Stimulated activated CD4-positive, alpha-beta T cell treated with anti-CD3 and anti-CD28 coated beads, Interleukin-15, amount 100 ng/mL, for 1 hour (primary cell): ENCODE results near the gene FBRSL1.
"Not testable (repeated sequence)": the region's sequence is repeated elsewhere in the genome, so short reads cannot be mapped to it uniquely, and the experiment has no call there.

Experiments
- DNase-seq, 2 donors: peaks; one replicate each; pipeline ENCODE4 v3.0.0-alpha.2; 2020; ENCODE audit warnings: low read depth in 1 of 2, low spot score in 1 of 2

The FBRSL1 gene

DNA sequence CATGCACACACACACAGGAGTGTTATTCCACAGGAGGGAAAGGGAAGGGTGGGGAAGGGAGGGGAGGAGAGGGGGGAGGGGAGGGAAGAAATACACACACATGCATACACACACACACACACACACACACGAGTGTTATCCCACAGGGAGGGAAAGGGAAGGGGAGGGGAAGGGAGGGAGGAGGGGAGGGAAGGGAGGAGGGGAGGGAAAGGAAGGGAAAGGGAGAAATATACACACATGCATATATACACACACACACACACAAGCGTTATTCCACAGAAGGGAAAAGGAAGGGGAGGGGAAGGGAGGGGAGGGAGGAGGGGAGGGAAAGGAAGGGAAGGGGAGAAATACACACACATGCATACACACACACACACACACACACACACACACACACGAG is 19.6 kb upstream of the FBRSL1 start:
- DNase-seq = no peak

DNA sequence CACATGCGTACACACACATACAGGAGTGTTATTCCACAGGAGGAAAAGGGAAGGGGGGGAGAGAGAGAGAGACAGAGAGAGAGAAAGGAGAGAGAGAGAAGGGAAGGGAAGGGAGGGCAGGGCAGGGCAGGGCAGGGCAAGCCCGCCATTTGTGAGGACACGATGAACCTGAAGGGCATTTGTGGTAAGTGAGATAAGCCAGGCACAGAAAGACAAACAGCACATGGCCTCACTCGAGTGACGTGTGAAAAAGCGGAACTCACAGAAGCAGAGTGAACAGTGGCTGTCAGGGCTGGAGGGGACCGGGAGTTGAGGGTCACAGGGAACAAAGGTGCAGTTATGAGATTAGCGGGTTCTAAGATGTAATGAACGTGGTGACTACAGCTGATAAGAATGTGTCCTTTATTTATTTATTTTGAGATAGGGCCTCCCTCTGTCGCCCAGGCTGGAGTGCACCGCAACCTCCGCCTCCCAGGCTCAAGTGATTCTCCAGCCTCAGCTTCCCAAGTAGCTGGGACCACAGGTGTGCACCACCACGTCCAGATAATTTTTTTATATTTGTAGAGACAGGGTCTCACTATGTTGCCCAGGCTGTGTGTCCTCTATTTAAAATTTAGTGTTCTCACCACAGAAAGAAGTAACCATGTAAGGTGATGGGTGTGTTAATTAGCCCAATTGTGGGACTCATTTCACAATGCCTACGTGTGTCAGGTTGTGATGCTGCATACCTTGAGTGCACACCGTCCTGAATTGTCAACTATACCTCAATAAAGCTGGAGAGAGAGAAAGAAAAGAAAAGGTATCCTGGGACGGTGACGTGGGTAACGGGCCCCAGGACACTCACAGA is 18.7 kb upstream of the FBRSL1 start:
- no peak for DNase-seq

DNA sequence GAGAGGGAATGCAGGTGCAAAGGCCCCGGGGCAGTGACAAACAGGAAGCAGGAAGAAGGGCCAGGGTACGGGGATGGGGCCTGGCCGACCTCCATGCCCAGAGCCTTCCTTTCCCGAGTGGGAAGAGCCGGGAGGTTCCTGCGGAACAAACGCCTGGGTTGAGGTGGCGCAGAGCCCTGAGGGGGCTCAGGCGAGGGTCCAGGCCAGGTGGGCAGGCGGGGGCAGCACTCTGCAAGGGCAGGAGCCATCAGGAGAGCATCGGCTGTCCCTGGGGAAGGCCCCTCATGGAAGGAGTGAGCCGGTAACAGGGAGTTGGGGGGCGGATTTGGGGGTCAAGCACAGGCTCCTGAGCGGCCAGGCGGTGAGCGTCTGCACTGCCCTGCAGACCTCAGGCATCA is 18.1 kb upstream of the FBRSL1 start:
- DNase-seq = no peak

DNA sequence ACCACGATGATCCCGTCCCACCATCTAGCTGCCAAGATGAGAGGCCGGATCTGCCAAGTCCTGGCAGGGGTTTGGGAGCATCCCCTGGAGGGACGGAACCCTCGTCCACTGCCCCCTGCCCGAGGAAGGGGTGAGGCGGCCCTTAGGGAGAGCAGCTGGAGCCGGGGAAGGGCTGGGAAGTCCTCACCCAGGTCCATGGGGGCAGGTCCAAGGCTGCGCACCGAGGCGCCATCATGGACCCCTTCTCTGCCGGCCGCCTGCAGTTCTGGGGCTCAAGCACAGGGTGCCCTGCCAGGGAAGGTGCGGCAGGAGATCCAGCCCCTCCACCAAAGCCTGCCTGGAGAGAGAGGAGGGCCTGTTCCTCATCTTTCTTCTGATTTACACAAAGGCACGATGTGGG is 17.6 kb upstream of the FBRSL1 start:
- DNase-seq = no peak

DNA sequence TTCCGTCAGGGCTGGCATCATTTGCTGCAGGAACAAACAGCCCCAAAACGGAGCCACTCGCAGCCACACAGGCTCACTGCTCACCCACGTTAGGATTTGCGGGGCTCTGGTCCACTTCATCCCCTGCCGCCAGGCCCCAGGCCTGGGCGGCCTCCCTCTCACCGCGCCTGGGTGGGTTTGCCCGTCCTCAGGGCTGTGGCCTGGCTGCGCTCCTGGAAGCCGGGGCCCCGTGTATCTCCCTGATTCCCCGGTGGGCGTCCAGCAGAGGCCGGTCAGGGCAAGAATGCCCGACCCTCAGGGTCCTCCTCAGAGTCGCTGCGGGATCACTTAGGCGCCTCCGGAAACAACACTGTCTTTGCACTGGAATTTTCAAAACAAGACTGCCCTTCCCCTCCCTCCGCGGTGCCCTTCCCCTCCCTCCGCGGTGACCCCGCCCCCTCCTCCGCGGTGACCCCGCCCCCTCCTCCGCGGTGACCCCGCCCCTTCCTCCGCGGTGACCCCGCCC is 15.7 kb upstream of the FBRSL1 start:
- no peak for DNase-seq

DNA sequence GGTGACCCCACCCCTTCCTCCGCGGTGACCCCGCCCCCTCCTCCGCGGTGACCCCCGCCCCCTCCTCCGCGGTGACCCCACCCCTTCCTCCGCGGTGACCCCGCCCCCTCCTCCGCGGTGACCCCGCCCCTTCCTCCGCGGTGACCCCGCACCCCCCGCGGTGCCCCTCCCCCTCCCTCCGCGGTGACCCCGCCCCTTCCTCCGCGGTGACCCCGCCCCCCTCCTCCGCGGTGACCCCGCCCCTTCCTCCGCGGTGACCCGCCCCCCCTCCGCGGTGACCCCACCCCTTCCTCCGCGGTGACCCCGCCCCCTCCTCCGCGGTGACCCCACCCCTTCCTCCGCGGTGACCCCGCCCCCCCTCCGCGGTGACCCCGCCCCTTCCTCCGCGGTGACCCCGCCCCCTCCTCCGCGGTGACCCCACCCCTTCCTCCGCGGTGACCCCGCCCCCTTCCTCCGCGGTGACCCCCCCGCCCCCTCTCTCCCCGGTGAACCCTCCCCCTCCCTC is 15.1 kb upstream of the FBRSL1 start:
- not testable (repeated sequence) for DNase-seq

DNA sequence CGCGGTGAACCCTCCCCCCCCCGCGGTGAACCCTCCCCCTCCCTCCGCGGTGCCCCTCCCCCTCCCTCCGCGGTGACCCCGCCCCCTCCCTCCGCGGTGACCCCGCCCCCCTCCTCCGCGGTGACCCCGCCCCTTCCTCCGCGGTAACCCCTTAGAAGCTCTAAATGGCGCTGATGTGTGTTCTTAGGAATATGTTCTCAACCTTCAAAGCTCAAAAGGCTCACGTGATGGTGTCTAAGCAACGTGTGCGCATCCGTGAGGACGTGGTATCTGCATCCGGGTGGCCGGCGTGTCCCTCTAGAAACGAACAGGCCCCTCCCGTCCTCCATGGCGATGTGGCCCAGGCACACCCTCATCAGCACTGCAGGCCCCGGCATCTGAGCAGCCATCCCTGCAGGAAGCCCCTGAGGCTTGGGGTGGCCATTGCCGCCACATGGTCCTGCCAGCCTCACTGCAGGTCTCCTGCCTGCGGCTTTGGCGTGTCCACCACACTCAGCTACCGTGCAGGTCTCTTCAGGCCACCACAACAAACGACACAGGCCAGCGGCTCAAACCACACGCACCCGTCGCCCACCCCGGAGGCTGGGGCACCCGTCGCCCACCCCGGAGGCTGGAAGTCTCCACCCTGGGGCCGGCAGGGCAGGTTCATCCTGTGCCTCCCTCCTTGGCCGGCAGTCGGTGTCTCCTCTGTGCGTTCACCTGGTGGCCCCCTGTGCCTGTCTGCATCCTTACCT is 14.5 kb upstream of the FBRSL1 start:
- DNase-seq = no peak

DNA sequence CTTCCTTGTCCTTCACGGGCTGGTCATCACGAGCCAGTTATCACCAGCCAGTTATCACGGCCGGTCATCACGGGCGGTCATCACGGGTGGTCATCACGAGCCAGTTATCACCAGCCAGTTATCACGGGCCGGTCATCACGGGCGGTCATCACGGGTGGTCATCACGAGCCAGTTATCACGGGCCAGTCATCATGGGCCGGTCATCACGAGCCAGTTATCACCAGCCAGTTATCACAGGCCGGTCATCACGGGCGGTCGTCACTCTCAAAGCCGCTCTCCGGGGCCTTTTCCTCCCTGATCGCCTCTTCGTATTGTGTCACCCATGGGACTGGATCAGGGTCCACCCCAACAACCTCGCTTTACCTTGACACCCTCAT is 13.9 kb upstream of the FBRSL1 start:
- no peak for DNase-seq

DNA sequence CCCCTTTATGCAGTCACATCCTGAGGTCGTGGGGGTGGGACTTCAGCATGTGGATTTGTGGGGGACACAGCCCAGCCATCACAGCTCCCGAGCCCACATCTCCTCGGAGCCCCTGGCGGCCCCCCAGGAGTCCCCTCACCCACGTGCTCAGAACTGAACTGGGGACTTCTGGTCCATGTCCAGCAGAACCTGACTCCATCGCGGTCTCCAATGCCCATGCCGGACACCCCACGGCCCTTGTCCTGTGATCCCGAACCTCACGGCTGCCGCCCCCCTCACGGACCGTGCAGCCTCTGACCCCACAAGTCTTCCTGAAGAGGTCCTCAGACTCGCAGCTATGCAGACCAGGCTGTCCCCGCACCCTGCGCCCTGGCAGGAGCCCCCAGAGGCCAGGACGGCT is 13.5 kb upstream of the FBRSL1 start:
- no peak for DNase-seq

DNA sequence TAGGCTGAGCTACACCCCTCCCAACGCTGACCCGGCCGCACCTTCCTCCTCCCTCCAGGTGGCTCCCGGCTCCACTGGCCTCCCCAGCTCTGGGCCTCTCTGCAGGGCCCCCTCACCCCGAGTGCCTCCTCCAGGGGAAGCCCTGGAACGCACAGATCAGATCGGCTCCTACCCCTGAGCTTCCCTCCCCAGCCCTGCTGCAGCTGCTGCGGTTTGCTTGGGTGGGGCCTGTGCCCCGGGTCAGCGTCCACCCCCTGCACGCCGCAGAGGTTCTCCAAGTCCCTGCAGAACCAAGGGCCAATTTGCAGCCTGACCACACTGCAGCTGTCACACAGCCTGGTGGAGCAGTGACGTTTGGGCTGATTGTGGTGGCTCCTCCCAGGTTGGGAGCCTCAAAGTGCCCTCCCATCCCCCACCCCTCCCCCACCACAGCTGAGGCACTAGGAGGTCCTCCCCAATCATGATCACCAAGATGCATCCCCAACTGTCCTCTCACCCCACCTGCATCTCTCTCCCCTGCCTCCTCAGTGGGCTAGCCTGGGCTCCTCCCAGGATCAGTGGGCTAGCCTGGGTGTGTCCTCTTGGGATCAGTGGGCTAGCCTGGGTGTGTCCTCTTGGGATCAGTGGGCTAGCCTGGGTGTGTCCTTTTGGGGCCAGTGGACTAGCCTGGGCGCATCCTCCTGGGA is 12.8 kb upstream of the FBRSL1 start:
- DNase-seq = no peak

DNA sequence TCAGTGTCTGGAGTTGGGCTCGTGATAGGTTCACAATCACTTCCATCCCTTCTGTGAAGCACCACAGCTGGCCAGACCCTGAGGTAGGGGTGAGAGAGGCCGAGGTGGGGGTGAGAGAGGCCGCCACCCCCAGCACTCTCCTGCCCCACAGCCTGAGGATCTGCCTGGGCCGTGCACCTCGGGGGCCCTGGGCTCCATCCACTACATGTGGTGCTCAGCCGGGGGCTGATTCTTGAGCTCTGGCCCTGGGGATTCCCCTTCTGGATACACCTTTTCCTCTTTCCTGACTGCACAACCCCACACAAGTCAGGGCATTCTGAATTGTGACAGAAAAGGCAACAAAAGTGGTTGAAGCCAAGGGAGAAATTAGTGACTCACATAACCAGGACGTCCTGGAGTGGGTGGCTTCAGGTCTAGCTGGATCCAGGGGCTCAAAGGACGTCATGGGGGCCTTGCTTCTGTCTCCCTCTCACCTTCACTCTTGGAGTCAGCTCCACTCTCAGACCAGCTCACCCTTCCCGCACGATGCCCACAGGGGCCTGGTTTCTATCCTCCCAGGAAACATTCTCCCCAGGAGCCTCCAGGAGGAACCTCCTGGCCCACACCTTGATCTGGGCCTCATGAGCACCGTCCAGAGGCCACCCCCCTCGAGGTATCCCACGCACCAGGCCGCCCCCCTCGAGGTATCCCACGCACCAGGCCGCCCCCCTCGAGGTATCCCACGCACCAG is 12.1 kb upstream of the FBRSL1 start:
- no peak for DNase-seq

DNA sequence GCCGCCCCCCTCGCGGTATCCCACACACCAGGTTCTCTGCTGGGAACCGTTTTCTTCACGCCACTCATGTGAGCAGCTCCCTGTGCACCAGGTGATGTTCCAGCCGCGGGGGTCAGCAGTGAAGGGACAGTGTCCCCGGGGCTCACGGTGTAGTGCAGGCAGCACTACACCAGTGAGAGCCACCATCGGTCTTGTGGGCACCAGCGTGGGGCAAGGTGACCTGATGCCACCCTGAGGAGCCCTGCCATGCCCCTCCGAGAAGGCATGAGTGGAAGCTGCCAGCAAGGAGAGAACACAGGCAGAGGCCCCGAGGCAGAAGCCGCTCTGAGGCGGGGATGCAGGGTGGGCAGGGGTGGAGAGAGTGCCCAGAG is 11.5 kb upstream of the FBRSL1 start:
- DNase-seq = no peak

DNA sequence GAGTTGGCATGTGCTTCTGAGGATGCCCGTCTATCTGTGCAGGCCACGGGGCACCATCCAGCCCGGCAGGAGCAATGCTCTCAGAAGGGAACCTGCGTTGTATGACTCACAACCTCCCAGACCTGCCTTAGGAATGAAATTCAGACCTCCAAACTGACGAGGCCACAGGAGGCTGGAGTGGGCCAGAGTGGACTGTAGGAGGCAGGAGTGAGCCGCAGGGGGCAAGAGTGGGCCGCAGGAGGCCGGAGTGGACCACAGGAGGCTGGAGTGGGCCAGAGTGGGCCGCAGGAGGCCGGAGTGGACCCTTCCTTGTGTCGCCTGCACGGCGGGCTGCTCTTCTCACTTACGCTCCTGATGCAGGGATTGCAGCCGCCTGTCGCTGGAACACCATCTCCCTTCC is 11.1 kb upstream of the FBRSL1 start:
- no peak for DNase-seq

DNA sequence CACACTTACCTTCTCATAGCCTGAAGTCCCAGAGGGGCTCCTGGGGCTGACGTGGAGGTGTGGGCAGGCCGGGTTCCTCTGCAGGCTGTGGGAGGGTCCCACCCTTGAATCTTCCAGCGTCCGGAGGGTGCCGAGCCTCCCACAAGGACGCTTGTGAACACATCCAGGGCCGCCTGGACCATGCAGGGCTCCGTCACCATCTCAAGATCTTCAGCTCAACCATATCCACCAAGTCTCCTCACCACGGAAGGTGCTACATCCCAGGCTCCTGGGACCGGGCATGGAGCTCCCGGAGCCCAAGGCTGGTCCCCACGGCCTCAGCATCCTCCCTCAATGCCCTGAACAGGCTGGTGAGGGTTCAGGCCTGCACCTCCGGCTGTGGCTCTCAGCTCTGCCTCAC is 10.7 kb upstream of the FBRSL1 start:
- DNase-seq = no peak

DNA sequence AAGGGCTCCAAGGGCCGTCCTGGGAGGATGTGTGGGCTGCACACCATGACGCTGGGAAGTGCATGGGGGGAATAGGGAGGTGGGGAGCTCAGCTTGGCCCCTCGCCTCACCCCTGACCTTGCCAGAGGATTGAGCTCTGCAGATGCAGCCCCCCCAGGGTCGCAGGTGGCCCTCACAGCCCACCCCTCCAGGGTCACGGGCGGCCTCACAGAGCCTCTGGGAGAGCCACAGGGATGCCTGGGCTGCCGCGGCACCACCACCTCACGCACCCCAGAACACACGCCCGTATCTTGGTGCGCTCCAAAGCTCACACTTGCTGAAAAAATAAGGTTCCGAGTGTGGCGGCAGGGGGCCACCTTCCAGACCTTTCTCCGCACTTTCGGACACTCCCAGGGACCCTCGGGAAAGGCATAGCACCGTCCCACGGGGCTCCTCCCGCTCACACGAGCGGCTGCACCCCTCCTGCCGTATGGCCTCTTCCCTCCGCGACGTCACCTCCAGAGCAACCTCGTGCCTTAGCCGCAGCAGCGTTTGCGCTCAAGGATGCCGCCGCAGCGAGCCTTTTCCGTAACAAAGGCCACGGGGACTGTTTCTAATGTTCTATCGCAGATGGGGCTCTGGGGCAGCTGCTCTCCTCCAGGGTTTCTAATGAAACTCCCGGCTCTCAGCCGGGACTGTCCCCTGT is 9.9 kb upstream of the FBRSL1 start:
- no peak for DNase-seq

DNA sequence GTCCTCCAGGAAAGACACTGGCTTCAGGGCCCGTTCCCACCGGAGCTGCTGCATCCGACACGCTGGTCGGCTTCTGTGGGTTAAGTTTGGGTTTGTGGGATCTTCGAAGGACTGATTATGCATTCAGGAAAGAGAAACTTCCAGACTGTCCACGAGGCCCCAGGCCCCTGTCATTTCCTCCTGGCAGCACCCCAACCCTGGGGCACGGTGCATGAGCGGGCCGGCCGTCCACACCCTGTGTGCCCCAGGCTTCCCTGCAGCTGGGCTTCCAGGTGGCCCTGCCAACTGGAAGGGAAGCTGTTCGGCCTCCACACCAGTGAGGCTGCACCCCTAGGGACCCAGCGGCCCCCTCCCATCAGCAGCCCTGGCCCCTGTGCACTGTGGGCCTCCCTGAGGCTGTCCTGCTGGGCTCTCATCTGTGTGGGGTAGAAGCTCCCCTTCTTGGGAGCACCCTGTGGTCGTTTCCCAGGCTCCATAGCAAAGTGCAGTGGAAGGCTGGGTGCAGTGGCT is 9.3 kb upstream of the FBRSL1 start:
- DNase-seq = no peak

DNA sequence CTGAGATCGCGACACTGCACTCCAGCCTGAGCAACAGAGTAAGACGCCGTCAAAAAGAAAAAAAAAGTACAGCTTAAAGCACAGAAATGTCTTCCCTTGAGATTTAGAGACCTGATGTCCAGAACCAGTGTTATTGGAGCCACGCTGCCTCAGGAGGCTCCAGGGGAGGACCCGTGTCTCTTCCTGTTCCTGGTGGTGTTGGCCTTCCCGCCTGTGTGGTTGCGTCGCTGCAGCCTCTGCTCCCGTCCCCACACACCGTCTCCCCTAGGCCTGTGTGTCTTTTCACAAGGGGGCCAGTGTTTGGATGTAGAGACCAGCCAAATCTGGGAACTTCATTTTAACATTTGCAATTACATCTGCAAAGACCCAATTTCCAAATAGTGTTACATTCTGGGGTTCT is 8.6 kb upstream of the FBRSL1 start:
- no peak for DNase-seq

DNA sequence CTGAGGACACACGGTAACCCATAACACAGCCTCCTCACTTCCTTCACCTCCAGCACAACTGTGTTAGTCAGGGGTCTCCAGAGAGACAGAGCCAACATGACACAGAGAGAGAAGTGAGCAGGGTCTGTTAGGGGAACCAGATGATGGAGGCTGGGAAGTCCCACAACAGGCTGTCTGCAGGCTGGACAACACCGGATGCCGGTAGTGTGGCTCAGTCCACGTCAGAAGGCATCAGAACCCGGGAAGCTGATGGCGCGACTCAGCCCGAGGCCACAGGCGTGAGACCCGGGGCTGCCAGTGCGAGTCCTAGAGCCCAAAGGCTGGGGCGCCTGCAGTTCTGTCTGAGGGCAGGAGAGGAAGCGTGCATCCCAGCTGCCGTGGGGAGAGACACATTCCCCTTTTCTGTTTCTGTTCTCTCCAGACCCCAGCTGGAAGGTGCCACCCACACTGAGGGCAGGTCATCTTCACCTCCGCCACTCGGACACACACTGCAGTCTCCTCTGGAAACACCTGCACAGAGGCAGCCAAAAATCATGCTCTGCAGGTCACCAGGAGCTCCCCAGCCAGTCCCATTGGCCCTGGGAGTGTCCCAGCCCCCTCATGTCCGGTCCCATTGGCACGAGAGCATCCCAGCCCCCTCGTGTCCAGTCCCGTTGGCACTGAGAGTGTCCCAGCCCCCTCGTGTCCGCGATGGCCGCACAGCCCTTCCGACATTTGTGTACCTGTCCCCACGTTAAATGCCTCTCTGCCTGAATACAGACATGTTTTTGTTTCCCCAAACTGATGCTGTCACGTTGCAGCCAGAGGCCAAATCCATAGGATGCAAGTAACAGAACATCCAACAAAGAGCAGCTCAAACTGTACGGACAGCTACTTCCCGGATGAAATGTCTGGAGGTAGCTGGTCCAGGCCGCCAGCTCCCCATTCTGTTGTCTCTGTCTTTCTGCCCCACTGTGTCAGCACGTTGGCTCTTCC is 7.9 kb upstream of the FBRSL1 start:
- DNase-seq = no peak

DNA sequence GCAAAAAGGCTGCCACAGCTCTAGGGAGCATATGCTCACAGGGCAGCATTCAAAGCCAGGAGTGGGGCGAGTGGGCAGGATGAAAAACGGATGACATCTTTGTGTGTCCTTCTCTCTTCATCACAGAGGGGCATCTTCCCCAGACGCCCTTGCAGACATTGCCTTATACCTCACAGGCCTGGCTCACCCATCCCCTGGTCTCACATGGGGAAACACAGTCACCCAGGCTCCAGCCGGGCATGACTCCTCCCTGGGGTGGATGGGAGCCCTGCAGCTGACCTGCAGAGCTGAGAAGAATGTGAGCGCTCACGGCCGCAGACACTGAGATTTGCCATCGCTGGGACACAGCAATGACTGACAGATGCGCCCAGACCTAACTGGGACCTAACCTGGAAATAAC is 7.2 kb upstream of the FBRSL1 start:
- DNase-seq = no peak
